Body of pancreas (tissue), 4 donors: ENCODE results near the gene SEMA4F.

ENCODE experiments used
- CTCF ChIP-seq, 7 experiments: fragments of 450-650 bp in 4 of 7; fragments of 200-600 bp in 3 of 7; sonication (generic) in 3 of 7; IDR thresholded peaks; one replicate each; pipeline ENCODE4 v1.5.1; 2016 to 2019; ENCODE audit warnings: antibody characterized with exemption in 7 of 7
- POLR2A ChIP-seq, 3 donors: fragments of 450-650 bp; IDR thresholded peaks; one replicate each; pipeline ENCODE4 v1.6.1; 2016; ENCODE audit warnings: antibody characterized with exemption in 3 of 3, mild to moderate bottlenecking in 2 of 3

- TF ChIP-seq CTCF (IDR thresholded peaks at IDR 0.05) (no peak), POLR2A (IDR thresholded peaks at IDR 0.05) (no peak)
Observed at GRCh38 chr2:74679615-74680014, 25.6 kb downstream of the SEMA4F start.
